ENCODE results near the gene DNASE2.

Gene DNASE2

DNA sequence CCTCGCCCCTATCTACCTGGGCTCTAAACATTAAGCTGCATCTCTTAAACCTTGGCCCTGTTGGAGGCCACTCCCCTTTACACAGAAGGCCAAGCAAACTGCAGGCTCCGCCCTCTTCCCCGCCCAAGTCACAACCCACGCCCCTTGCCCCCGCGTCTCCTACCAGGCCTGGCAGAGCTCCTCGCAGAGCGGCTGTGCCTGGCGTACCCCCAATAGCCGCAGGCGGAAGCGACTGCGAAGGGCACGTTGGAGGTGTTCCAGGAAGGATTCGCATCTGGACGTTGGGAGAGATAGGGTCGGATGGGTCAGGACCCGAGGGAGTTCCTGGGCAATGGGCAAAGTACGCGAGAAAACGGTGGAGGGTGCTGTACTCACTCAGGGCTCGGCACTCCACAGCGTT, 52.8 kb downstream of the DNASE2 start:
- DNase-seq: no peak

DNA sequence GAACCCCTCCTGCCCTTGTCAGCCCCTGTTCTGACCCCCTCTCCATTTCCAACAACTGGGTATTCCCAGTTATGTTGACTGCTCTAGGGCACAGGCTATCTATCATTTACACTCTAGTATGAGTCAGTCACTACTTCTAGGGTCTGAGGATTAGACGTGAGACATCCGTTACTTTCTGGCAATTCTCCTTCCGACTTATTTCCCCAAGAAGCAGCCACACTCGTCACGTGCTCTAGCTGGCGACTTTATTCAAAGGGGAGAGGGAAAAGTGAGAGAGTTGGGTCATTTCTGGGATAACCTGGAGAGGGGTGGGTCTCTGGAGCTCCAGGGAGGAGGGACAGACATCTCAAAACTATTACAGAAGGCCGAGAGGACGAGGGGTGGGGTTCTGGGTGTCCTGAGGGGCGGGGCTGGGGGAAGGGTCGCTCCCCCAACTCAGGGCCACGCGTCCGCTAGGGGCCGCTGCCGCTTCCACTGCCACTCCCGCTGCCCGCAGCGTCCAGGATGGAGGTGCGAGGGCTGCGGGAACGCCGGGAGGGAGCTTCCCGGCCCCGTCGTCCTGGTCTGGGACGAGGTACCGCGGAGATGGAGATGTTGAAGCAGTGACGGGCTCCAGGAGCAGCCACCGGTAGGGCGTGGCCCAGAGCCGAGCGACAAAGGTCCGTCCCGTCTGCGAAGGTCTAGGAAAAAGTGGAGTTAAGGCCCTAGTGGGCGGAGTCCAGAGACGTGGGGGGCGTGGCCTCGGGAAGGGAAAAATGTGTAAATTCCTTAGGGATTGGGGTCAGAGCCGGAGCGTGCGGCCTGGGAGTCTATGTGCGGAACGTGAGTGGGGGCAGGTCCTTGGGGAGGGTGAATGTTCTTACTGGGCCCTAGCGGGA, 55.8 kb downstream of the DNASE2 start:
- DNase-seq: no peak
